ENCODE measurements around the gene BTN1A1.

BTN1A1 gene, protein sequence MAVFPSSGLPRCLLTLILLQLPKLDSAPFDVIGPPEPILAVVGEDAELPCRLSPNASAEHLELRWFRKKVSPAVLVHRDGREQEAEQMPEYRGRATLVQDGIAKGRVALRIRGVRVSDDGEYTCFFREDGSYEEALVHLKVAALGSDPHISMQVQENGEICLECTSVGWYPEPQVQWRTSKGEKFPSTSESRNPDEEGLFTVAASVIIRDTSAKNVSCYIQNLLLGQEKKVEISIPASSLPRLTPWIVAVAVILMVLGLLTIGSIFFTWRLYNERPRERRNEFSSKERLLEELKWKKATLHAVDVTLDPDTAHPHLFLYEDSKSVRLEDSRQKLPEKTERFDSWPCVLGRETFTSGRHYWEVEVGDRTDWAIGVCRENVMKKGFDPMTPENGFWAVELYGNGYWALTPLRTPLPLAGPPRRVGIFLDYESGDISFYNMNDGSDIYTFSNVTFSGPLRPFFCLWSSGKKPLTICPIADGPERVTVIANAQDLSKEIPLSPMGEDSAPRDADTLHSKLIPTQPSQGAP

DNA sequence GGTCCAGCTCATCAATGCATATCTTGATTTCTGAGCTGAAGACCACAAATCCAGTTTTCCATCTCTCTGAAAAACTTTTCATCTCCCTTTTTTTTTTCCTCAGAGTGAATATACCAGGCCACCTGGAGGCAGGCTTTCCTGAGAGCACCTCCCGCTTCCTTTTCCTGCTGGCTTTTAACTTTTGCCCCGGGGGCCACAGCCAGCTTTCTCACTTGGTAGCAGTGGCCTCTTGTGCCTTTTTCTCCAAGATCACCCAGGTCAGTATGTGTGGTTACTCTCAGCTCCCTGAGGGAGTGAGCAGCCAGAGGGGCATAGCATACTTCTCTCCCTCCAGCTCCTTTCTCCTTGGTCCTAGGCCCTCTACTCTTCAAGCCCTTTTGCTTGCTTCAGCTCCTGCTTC lies at the start of gene BTN1A1:
Gene BTN1A1 (plus strand): TSS at position 202 of the 400 bp plus-strand sequence. CDS start 984 bp downstream, outside the sequence.
- H3K9me3 ChIP-seq (replicated peaks; ENCODE audit: insufficient read depth, low read length): no peaks in the 10 kb centered on the region
- H3K36me3 ChIP-seq (replicated peaks; ENCODE audit: insufficient read depth, low read length): no peaks in the 10 kb centered on the region
- H3K9ac ChIP-seq (ENCODE audit: low read length): no peak within 1 kb of the TSS
- DNase-seq: no peak
- no peaks in the 10 kb centered on the region for H3F3A ChIP-seq (ENCODE audit: insufficient read depth, low read length)
- no peaks in the 10 kb centered on the region for H3K27me3 ChIP-seq (replicated peaks; ENCODE audit: insufficient read depth, low read length)
- TF ChIP-seq EZH2 (optimal IDR thresholded peaks at IDR 0.05; ENCODE audit: low read depth, low read length): no peak
- TF ChIP-seq CTCF (IDR thresholded peaks at IDR 0.05; ENCODE audit: low read length): no peak
- TF ChIP-seq EZH2phosphoT487 (IDR thresholded peaks at IDR 0.05; ENCODE audit: low read length): no peak
- no peaks in the 10 kb centered on the region for H3K9me2 ChIP-seq (replicated peaks; ENCODE audit: insufficient read depth, low read length)
- H3K79me2 ChIP-seq (ENCODE audit: low read length): no peaks in the 10 kb centered on the region
- no peak within 1 kb of the TSS for H2AFZ ChIP-seq (ENCODE audit: low read length)
- no peak within 1 kb of the TSS for H3K27ac ChIP-seq (ENCODE audit: low read length)
- no peak within 1 kb of the TSS for H3K4me2 ChIP-seq (ENCODE audit: low read depth, low read length)
- H4K20me1 ChIP-seq (ENCODE audit: insufficient read depth, low read length): no peaks in the 10 kb centered on the region
- H3K4me1 ChIP-seq (ENCODE audit: low read length): peaks cover 7% of the 10 kb centered on the region
- H3K4me3 ChIP-seq (ENCODE audit: low read length): no peak within 1 kb of the TSS

GRCh38 chr6:26452631-26453235 lies 47.4 kb upstream of the BTN1A1 start:
- Histone ChIP-seq H4K20me1 (ENCODE audit: insufficient read depth, low read length) (no peaks in the 10 kb centered on the region), H3K9me3 (replicated peaks; ENCODE audit: insufficient read depth, low read length) (no peaks in the 10 kb centered on the region), H2AFZ (ENCODE audit: low read length) (no peak overlapping the region), H3K36me3 (replicated peaks; ENCODE audit: insufficient read depth, low read length) (no peaks in the 10 kb centered on the region), H3K79me2 (ENCODE audit: low read length) (peaks cover under 1% of the 10 kb centered on the region), H3K4me1 (ENCODE audit: low read length) (0 out of 2 replicates have a peak, but pooled peaks cover 4% of the 10 kb centered on the region), H3K9me2 (replicated peaks; ENCODE audit: insufficient read depth, low read length) (no peaks in the 10 kb centered on the region), H3K9ac (ENCODE audit: low read length) (no peak overlapping the region), H3K4me2 (ENCODE audit: low read depth, low read length) (no peak overlapping the region), H3K27me3 (replicated peaks; ENCODE audit: insufficient read depth, low read length) (no peaks in the 10 kb centered on the region), H3F3A (ENCODE audit: insufficient read depth, low read length) (no peaks in the 10 kb centered on the region), H3K27ac (ENCODE audit: low read length) (no peak overlapping the region), H3K4me3 (ENCODE audit: low read length) (no peak overlapping the region)
- DNase-seq: no peak
- TF ChIP-seq CTCF (IDR thresholded peaks at IDR 0.05; ENCODE audit: low read length): no peak

DNA sequence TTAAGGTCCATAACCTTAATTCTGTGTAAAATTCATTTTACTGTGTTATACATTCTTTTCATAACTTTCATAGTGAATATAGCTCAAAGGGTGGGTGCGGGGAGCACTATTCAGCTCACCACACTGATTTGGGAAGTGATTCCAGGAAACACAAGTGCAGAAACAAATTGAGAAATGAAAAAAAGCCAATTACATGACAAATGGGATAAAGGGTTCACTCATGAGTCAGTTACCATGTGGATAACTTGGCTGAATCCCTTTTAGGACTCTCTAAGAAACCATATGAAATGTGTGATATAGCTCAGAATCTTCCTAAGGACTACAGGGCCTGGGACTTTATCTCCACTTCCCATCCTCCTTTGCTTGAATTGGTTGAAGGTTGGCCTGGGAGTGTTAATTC lies 45.5 kb upstream of the BTN1A1 start:
- Histone ChIP-seq H3K9me3 (replicated peaks; ENCODE audit: insufficient read depth, low read length) (no peaks in the 10 kb centered on the region), H2AFZ (ENCODE audit: low read length) (no peak overlapping the region), H3K9ac (ENCODE audit: low read length) (no peak overlapping the region), H3K79me2 (ENCODE audit: low read length) (peaks cover 18% of the 10 kb centered on the region), H3F3A (ENCODE audit: insufficient read depth, low read length) (no peaks in the 10 kb centered on the region), H3K4me2 (ENCODE audit: low read depth, low read length) (no peak overlapping the region), H3K27me3 (replicated peaks; ENCODE audit: insufficient read depth, low read length) (no peaks in the 10 kb centered on the region), H3K4me3 (ENCODE audit: low read length) (no peak overlapping the region), H3K4me1 (ENCODE audit: low read length) (0 out of 2 replicates have a peak, but pooled peaks cover 7% of the 10 kb centered on the region), H3K27ac (ENCODE audit: low read length) (no peak overlapping the region), H3K9me2 (replicated peaks; ENCODE audit: insufficient read depth, low read length) (no peaks in the 10 kb centered on the region), H3K36me3 (replicated peaks; ENCODE audit: insufficient read depth, low read length) (0 out of 2 replicates have a peak, but pooled peaks cover under 1% of the 10 kb centered on the region), H4K20me1 (ENCODE audit: insufficient read depth, low read length) (no peaks in the 10 kb centered on the region)
- no peak for DNase-seq
- TF ChIP-seq CTCF (IDR thresholded peaks at IDR 0.05; ENCODE audit: low read length) (no peak), EZH2phosphoT487 (IDR thresholded peaks at IDR 0.05; ENCODE audit: low read length) (no peak), EZH2 (optimal IDR thresholded peaks at IDR 0.05; ENCODE audit: low read depth, low read length) (no peak)

Measured in MM.1S (cell line).